ENCODE results near the gene OR6N1.

Gene OR6N1

DNA sequence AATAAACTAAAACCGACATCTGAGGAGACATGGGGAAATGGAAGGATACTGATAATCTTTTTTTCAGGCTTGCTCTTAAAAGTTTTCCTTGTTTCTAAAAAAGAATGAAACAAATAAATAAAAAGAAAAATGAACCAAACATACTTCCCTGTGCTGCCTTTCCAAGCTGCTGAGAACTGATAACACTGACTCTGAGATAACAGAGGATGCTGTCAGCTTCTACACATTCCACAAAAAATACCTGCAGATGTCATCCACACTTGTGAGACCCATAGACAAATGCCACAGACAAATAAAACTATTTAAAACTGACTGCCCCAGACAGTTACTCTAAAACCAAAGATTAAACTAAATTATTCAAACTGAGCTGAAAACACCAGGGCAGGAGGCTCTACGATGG is 39.5 kb downstream of the OR6N1 start:
- WGBS (ENCODE audit: extremely low coverage, insufficient coverage, low lambda C conversion rate): no CpG with 5 or more reads among the region's 2 CpGs
- no peak overlapping the region for H2BK15ac ChIP-seq (replicated peaks; ENCODE audit: low read depth)
- H2BK120ac ChIP-seq (ENCODE audit: low read depth, low read length): no peak overlapping the region
- no peak overlapping the region for H3K18ac ChIP-seq (ENCODE audit: low read length)
- H3K27me3 ChIP-seq (ENCODE audit: insufficient read depth, low read length, poor library complexity): no peaks in the 10 kb centered on the region
- H3K36me3 ChIP-seq (ENCODE audit: control insufficient read depth, insufficient read depth, low read length): no peaks in the 10 kb centered on the region
- H3K23ac ChIP-seq (ENCODE audit: low read length): no peak overlapping the region
- no peak overlapping the region for H2AK5ac ChIP-seq (ENCODE audit: low read length)
- no peak overlapping the region for H4K5ac ChIP-seq (ENCODE audit: low read length)
- H3K4ac ChIP-seq (ENCODE audit: low read depth, low read length): no peak overlapping the region
- H3K4me3 ChIP-seq (ENCODE audit: low read length): no peak overlapping the region
- no peak overlapping the region for H2BK5ac ChIP-seq (ENCODE audit: low read length)
- no peak overlapping the region for H3K4me2 ChIP-seq (ENCODE audit: low read length)
- H3K9ac ChIP-seq (ENCODE audit: low read length): no peak overlapping the region
- no peaks in the 10 kb centered on the region for H3K4me1 ChIP-seq (ENCODE audit: control insufficient read depth, low read depth, low read length)
- H3K27ac ChIP-seq (ENCODE audit: low read depth, low read length): no peak overlapping the region
- no peak for DNase-seq
- H3K79me1 ChIP-seq (ENCODE audit: low read length): no peaks in the 10 kb centered on the region
- no peak overlapping the region for H3K56ac ChIP-seq (ENCODE audit: low read length)
- no peaks in the 10 kb centered on the region for H3K79me2 ChIP-seq (ENCODE audit: control insufficient read depth, insufficient read depth, low read length)
- no peak overlapping the region for H4K8ac ChIP-seq (ENCODE audit: low read depth, low read length)

DNA sequence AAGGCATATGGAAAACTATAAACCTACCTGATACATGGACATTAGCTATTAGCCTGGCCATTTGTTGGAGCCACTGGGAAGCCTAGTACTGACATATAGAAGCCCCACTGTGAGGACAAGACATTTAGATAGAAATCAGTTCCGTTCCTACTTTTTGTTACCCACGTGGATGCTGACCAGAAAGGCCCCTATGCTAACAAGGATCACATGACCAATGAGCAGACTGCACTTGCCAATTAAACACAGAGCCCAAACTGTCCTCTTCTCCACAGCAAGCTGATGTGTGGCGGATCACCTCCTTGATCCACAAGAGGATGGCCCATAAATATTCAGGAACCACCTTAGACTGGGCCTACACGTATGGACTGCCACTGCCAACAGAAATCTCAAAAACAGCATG is 40.3 kb downstream of the OR6N1 start:
- no peaks in the 10 kb centered on the region for H3K79me1 ChIP-seq (ENCODE audit: low read length)
- H3K79me2 ChIP-seq (ENCODE audit: control insufficient read depth, insufficient read depth, low read length): no peaks in the 10 kb centered on the region
- H3K4me2 ChIP-seq (ENCODE audit: low read length): no peak overlapping the region
- no peak overlapping the region for H3K27ac ChIP-seq (ENCODE audit: low read depth, low read length)
- no peak overlapping the region for H3K4me3 ChIP-seq (ENCODE audit: low read length)
- WGBS (ENCODE audit: extremely low coverage, insufficient coverage, low lambda C conversion rate): no CpG with 5 or more reads among the region's 4 CpGs
- H2BK15ac ChIP-seq (replicated peaks; ENCODE audit: low read depth): no peak overlapping the region
- no peak overlapping the region for H3K9ac ChIP-seq (ENCODE audit: low read length)
- no peaks in the 10 kb centered on the region for H3K27me3 ChIP-seq (ENCODE audit: insufficient read depth, low read length, poor library complexity)
- H3K56ac ChIP-seq (ENCODE audit: low read length): no peak overlapping the region
- H2BK5ac ChIP-seq (ENCODE audit: low read length): no peak overlapping the region
- no peak overlapping the region for H3K23ac ChIP-seq (ENCODE audit: low read length)
- no peak overlapping the region for H4K8ac ChIP-seq (ENCODE audit: low read depth, low read length)
- H3K36me3 ChIP-seq (ENCODE audit: control insufficient read depth, insufficient read depth, low read length): no peaks in the 10 kb centered on the region
- no peak for DNase-seq
- no peak overlapping the region for H2BK120ac ChIP-seq (ENCODE audit: low read depth, low read length)
- H4K5ac ChIP-seq (ENCODE audit: low read length): no peak overlapping the region
- H3K4ac ChIP-seq (ENCODE audit: low read depth, low read length): no peak overlapping the region
- H3K4me1 ChIP-seq (ENCODE audit: control insufficient read depth, low read depth, low read length): no peaks in the 10 kb centered on the region
- no peak overlapping the region for H2AK5ac ChIP-seq (ENCODE audit: low read length)
- no peak overlapping the region for H3K18ac ChIP-seq (ENCODE audit: low read length)

DNA sequence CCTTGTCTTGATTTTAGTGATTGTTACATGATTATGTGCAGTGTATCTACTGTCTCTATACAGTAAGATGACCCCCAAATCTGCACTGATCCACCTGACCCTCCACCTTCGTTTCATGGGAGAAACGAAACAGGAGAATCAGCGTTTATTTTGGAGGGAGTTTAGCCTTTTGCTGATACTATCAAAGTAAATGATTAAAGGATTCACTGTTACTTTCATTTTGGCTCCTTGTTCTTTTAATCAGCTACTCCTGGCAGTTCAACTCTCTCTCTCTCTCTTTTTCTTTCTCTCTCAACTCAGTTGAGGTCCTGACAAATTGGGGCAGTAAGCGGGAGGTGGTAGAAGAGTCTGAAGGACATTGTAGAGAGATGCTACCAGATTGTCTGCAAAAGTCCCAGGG is 41.5 kb downstream of the OR6N1 start:
- no peaks in the 10 kb centered on the region for H3K36me3 ChIP-seq (ENCODE audit: control insufficient read depth, insufficient read depth, low read length)
- H3K4me3 ChIP-seq (ENCODE audit: low read length): no peak overlapping the region
- no peak overlapping the region for H3K9ac ChIP-seq (ENCODE audit: low read length)
- no peak overlapping the region for H4K8ac ChIP-seq (ENCODE audit: low read depth, low read length)
- no peak overlapping the region for H3K4me2 ChIP-seq (ENCODE audit: low read length)
- DNase-seq: no peak
- no peak overlapping the region for H3K56ac ChIP-seq (ENCODE audit: low read length)
- H2BK15ac ChIP-seq (replicated peaks; ENCODE audit: low read depth): no peak overlapping the region
- H3K79me2 ChIP-seq (ENCODE audit: control insufficient read depth, insufficient read depth, low read length): no peaks in the 10 kb centered on the region
- H2AK5ac ChIP-seq (ENCODE audit: low read length): no peak overlapping the region
- no peaks in the 10 kb centered on the region for H3K79me1 ChIP-seq (ENCODE audit: low read length)
- H2BK120ac ChIP-seq (ENCODE audit: low read depth, low read length): no peak overlapping the region
- H3K23ac ChIP-seq (ENCODE audit: low read length): no peak overlapping the region
- no peak overlapping the region for H3K27ac ChIP-seq (ENCODE audit: low read depth, low read length)
- no CpG with 5 or more reads among the region's 4 CpGs for WGBS (ENCODE audit: extremely low coverage, insufficient coverage, low lambda C conversion rate)
- no peak overlapping the region for H4K5ac ChIP-seq (ENCODE audit: low read length)
- H2BK5ac ChIP-seq (ENCODE audit: low read length): no peak overlapping the region
- H3K18ac ChIP-seq (ENCODE audit: low read length): no peak overlapping the region
- H3K4me1 ChIP-seq (ENCODE audit: control insufficient read depth, low read depth, low read length): no peaks in the 10 kb centered on the region
- no peaks in the 10 kb centered on the region for H3K27me3 ChIP-seq (ENCODE audit: insufficient read depth, low read length, poor library complexity)
- H3K4ac ChIP-seq (ENCODE audit: low read depth, low read length): no peak overlapping the region

DNA sequence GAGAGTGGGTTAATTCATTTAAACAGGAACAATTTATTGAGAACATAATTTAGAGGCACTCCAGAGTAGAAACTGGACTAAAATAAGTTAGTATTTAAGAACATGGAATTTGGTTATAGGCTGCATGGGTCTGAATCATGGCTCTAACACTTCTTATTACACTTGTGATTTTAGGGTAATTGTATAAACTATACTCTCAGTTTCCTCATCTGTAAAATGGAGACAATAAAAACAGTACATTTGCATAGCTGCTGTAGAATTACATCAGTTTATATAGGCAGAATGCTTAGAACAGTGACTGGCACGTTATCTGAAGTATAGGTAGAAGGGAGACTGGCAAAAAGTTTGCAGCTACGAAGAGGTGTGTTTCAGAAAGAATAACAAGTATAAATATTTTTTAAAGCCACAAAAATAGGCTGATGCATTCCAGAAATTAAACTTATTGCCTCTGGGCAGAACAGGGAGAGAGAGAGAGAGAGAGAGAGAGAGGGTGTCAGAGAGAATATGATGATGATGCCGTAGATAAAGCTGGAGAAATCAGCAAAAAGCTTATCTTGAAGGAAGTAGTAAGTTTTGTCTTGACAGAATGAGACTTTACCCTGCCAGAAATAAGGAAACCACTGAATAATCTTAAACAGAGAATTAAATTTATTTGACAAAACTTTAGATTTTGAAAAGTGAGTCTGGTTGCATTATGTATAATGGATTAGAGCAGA is 43.3 kb downstream of the OR6N1 start:
- Histone ChIP-seq H3K9ac (ENCODE audit: low read length) (no peak overlapping the region), H3K23ac (ENCODE audit: low read length) (no peak overlapping the region), H3K36me3 (ENCODE audit: control insufficient read depth, insufficient read depth, low read length) (no peaks in the 10 kb centered on the region), H2AK5ac (ENCODE audit: low read length) (no peak overlapping the region), H2BK120ac (ENCODE audit: low read depth, low read length) (no peak overlapping the region), H3K4me1 (ENCODE audit: control insufficient read depth, low read depth, low read length) (no peaks in the 10 kb centered on the region), H3K27ac (ENCODE audit: low read depth, low read length) (no peak overlapping the region), H2BK5ac (ENCODE audit: low read length) (no peak overlapping the region), H4K8ac (ENCODE audit: low read depth, low read length) (no peak overlapping the region), H2BK15ac (replicated peaks; ENCODE audit: low read depth) (no peak overlapping the region), H3K79me2 (ENCODE audit: control insufficient read depth, insufficient read depth, low read length) (no peaks in the 10 kb centered on the region), H3K4ac (ENCODE audit: low read depth, low read length) (no peak overlapping the region), H3K4me3 (ENCODE audit: low read length) (no peak overlapping the region), H3K79me1 (ENCODE audit: low read length) (no peaks in the 10 kb centered on the region), H3K56ac (ENCODE audit: low read length) (no peak overlapping the region), H3K4me2 (ENCODE audit: low read length) (no peak overlapping the region), H4K5ac (ENCODE audit: low read length) (no peak overlapping the region), H3K27me3 (ENCODE audit: insufficient read depth, low read length, poor library complexity) (no peaks in the 10 kb centered on the region), H3K18ac (ENCODE audit: low read length) (no peak overlapping the region)
- no CpG with 5 or more reads among the region's 3 CpGs for WGBS (ENCODE audit: extremely low coverage, insufficient coverage, low lambda C conversion rate)
- no peak for DNase-seq

DNA sequence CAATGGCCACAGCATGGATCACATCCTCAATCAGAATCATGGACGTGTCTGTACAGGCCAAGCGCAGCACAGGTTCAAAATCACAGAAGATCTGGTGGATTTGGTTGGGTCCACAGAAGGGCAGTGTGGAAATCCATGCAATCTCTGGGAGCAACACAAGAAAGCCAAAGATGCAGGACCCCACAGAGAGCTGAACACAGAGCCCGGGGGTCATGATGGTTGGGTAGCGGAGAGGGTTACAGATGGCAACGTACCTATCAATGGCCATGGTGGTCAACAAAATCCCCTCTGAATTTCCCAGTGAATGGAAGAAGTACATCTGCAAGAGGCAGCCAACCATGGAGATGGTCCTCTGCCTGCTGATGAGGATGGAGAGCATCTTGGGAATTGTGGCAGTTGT is 47.6 kb downstream of the OR6N1 start:
- no CpG with 5 or more reads among the region's 5 CpGs for WGBS (ENCODE audit: extremely low coverage, insufficient coverage, low lambda C conversion rate)
- Histone ChIP-seq H3K27me3 (ENCODE audit: insufficient read depth, low read length, poor library complexity) (no peaks in the 10 kb centered on the region), H2BK120ac (ENCODE audit: low read depth, low read length) (no peak overlapping the region)

DNA sequence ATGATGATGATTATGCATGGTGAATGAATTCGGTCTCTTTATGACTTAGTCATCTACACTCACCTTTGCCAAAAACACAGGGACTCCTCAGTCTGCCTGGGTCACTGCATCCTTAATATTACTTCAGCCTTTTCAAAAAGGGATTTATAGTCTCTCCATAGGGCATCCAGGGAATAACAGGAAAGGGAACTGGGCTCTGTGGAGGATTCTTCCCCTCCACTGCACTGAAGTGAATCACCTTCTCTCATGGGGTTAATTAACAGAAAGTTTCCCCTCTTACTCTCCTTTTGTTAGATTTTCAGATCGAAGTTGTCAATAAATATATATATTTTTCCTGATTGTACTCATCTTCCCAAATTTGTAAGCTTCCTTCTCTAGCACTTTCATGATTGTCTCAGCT is 51.4 kb downstream of the OR6N1 start, which contains the start of gene OR6K3:
Gene OR6K3 (minus strand): TSS at position 101 of the 400 bp plus-strand sequence. CDS start 2,605 bp downstream, outside the sequence.
- no peak within 1 kb of the TSS for H3K4me3 ChIP-seq (ENCODE audit: low read length)
- H3K4me2 ChIP-seq (ENCODE audit: low read length): no peak within 1 kb of the TSS
- no peaks in the 10 kb centered on the region for H3K79me1 ChIP-seq (ENCODE audit: low read length)
- no peak within 1 kb of the TSS for H2AK5ac ChIP-seq (ENCODE audit: low read length)
- no peaks in the 10 kb centered on the region for H3K4me1 ChIP-seq (ENCODE audit: control insufficient read depth, low read depth, low read length)
- H3K36me3 ChIP-seq (ENCODE audit: control insufficient read depth, insufficient read depth, low read length): no peaks in the 10 kb centered on the region
- no CpG with 5 or more reads among the region's 2 CpGs for WGBS (ENCODE audit: extremely low coverage, insufficient coverage, low lambda C conversion rate)
- H2BK120ac ChIP-seq (ENCODE audit: low read depth, low read length): no peak within 1 kb of the TSS
- no peak within 1 kb of the TSS for H3K18ac ChIP-seq (ENCODE audit: low read length)
- H3K9ac ChIP-seq (ENCODE audit: low read length): no peak within 1 kb of the TSS
- H2BK15ac ChIP-seq (replicated peaks; ENCODE audit: low read depth): no peak within 1 kb of the TSS
- H3K4ac ChIP-seq (ENCODE audit: low read depth, low read length): no peak within 1 kb of the TSS
- H4K8ac ChIP-seq (ENCODE audit: low read depth, low read length): no peak within 1 kb of the TSS
- H2BK5ac ChIP-seq (ENCODE audit: low read length): no peak within 1 kb of the TSS
- no peaks in the 10 kb centered on the region for H3K27me3 ChIP-seq (ENCODE audit: insufficient read depth, low read length, poor library complexity)
- H3K27ac ChIP-seq (ENCODE audit: low read depth, low read length): no peak within 1 kb of the TSS
- H3K23ac ChIP-seq (ENCODE audit: low read length): no peak within 1 kb of the TSS
- no peak within 1 kb of the TSS for H4K5ac ChIP-seq (ENCODE audit: low read length)
- no peaks in the 10 kb centered on the region for H3K79me2 ChIP-seq (ENCODE audit: control insufficient read depth, insufficient read depth, low read length)
- no peak for DNase-seq
- H3K56ac ChIP-seq (ENCODE audit: low read length): no peak within 1 kb of the TSS

More for the DNA sequence above, 47.6 kb downstream of the OR6N1 start:
- no peak overlapping the region for H3K23ac ChIP-seq (ENCODE audit: low read length)
- no peak for DNase-seq
- no peaks in the 10 kb centered on the region for H3K36me3 ChIP-seq (ENCODE audit: control insufficient read depth, insufficient read depth, low read length)
- H3K4ac ChIP-seq (ENCODE audit: low read depth, low read length): no peak overlapping the region
- H2BK5ac ChIP-seq (ENCODE audit: low read length): no peak overlapping the region
- H2BK15ac ChIP-seq (replicated peaks; ENCODE audit: low read depth): no peak overlapping the region
- H3K18ac ChIP-seq (ENCODE audit: low read length): no peak overlapping the region
- H4K5ac ChIP-seq (ENCODE audit: low read length): no peak overlapping the region
- H4K8ac ChIP-seq (ENCODE audit: low read depth, low read length): no peak overlapping the region
- H3K4me3 ChIP-seq (ENCODE audit: low read length): no peak overlapping the region
- H3K4me1 ChIP-seq (ENCODE audit: control insufficient read depth, low read depth, low read length): no peaks in the 10 kb centered on the region
- H2AK5ac ChIP-seq (ENCODE audit: low read length): no peak overlapping the region
- H3K27ac ChIP-seq (ENCODE audit: low read depth, low read length): no peak overlapping the region
- no peak overlapping the region for H3K56ac ChIP-seq (ENCODE audit: low read length)
- no peaks in the 10 kb centered on the region for H3K79me2 ChIP-seq (ENCODE audit: control insufficient read depth, insufficient read depth, low read length)
- no peaks in the 10 kb centered on the region for H3K79me1 ChIP-seq (ENCODE audit: low read length)
- no peak overlapping the region for H3K4me2 ChIP-seq (ENCODE audit: low read length)
- no peak overlapping the region for H3K9ac ChIP-seq (ENCODE audit: low read length)
